Measurements from ENCODE around the gene MYH4. TPM values are rescaled to one million over a fixed set of nuclear protein-coding genes. Genes with fewer than 3 reads are reported as not detected.

MYH4 gene
- polyA plus RNA-seq, 3 donors, result not detected

- Histone ChIP-seq H3K36me3 (replicated peaks in 1 of 2; ENCODE audit: control insufficient read depth in 1 of 2, insufficient read depth in 2 of 2, low read length in 2 of 2) (no peaks in the 10 kb centered on the region), H3K27me3 (ENCODE audit: control insufficient read depth in 2 of 2, insufficient read depth in 2 of 2, low read length in 2 of 2) (no peaks in the 10 kb centered on the region), H2AFZ (ENCODE audit: insufficient read depth, low read depth, low read length, poor library complexity, severe bottlenecking) (no peak overlapping the region), H3K4me3 (replicated peaks in 1 of 3; ENCODE audit: low read depth in 2 of 3, low read length in 3 of 3) (no peak overlapping the region), H3K9ac (ENCODE audit: insufficient read depth, low read length, poor library complexity, severe bottlenecking) (no peak overlapping the region), H3K4me1 (ENCODE audit: control insufficient read depth in 1 of 2, insufficient read depth in 2 of 2, low read length in 2 of 2) (no peaks in the 10 kb centered on the region), H3K27ac (ENCODE audit: low read depth in 1 of 2, low read length in 2 of 2) (no peak overlapping the region), H3K79me2 (ENCODE audit: insufficient read depth, low read length) (no peaks in the 10 kb centered on the region), H4K20me1 (ENCODE audit: insufficient read depth, low read length) (no peaks in the 10 kb centered on the region), H3K4me2 (replicated peaks; ENCODE audit: extremely low read depth, low read length, poor library complexity, severe bottlenecking) (no peak overlapping the region), H3K9me3 (replicated peaks in 1 of 2; ENCODE audit: control insufficient read depth in 1 of 2, insufficient read depth in 1 of 2, low read length in 2 of 2) (no peaks in the 10 kb centered on the region)
- no peak overlapping the region for H3K27ac Mint-ChIP-seq
- no peaks in the 10 kb centered on the region for H3K36me3 Mint-ChIP-seq
- TF ChIP-seq, protein P1, sequence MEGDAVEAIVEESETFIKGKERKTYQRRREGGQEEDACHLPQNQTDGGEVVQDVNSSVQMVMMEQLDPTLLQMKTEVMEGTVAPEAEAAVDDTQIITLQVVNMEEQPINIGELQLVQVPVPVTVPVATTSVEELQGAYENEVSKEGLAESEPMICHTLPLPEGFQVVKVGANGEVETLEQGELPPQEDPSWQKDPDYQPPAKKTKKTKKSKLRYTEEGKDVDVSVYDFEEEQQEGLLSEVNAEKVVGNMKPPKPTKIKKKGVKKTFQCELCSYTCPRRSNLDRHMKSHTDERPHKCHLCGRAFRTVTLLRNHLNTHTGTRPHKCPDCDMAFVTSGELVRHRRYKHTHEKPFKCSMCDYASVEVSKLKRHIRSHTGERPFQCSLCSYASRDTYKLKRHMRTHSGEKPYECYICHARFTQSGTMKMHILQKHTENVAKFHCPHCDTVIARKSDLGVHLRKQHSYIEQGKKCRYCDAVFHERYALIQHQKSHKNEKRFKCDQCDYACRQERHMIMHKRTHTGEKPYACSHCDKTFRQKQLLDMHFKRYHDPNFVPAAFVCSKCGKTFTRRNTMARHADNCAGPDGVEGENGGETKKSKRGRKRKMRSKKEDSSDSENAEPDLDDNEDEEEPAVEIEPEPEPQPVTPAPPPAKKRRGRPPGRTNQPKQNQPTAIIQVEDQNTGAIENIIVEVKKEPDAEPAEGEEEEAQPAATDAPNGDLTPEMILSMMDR (IDR thresholded peaks at IDR 0.05), result no peak
- intact Hi-C loops (cut with micrococcal nuclease), result no loop called here
- no CpG with 5 or more reads among the region's 4 CpGs for WGBS (ENCODE audit: insufficient coverage)
- no peaks in the 10 kb centered on the region for H3K4me1 Mint-ChIP-seq
- no peak for DNase-seq
- H3K27me3 Mint-ChIP-seq (ENCODE audit: low read depth in 3 of 3), result peaks cover 0 to 2% (median 0%) of the 10 kb centered on the region in 3 donors
- H3K9me3 Mint-ChIP-seq, result no peaks in the 10 kb centered on the region
- H3K4me3 Mint-ChIP-seq, result no peak overlapping the region
These were observed 5.2 kb upstream of the MYH4 start for GRCh38 chr17:10474536-10474935.

- Mint-ChIP-seq H3K4me3 (no peak overlapping the region), H3K27ac (no peak overlapping the region), H3K4me1 (no peaks in the 10 kb centered on the region), H3K36me3 (no peaks in the 10 kb centered on the region), H3K9me3 (no peaks in the 10 kb centered on the region), H3K27me3 (ENCODE audit: low read depth in 3 of 3) (peaks cover 0 to 2% (median 2%) of the 10 kb centered on the region in 3 donors)
- Histone ChIP-seq H2AFZ (ENCODE audit: insufficient read depth, low read depth, low read length, poor library complexity, severe bottlenecking) (no peak overlapping the region), H3K4me2 (replicated peaks; ENCODE audit: extremely low read depth, low read length, poor library complexity, severe bottlenecking) (no peak overlapping the region), H4K20me1 (ENCODE audit: insufficient read depth, low read length) (no peaks in the 10 kb centered on the region), H3K9me3 (replicated peaks in 1 of 2; ENCODE audit: control insufficient read depth in 1 of 2, insufficient read depth in 1 of 2, low read length in 2 of 2) (no peaks in the 10 kb centered on the region), H3K4me3 (replicated peaks in 1 of 3; ENCODE audit: low read depth in 2 of 3, low read length in 3 of 3) (no peak overlapping the region), H3K79me2 (ENCODE audit: insufficient read depth, low read length) (no peaks in the 10 kb centered on the region), H3K9ac (ENCODE audit: insufficient read depth, low read length, poor library complexity, severe bottlenecking) (no peak overlapping the region), H3K36me3 (replicated peaks in 1 of 2; ENCODE audit: control insufficient read depth in 1 of 2, insufficient read depth in 2 of 2, low read length in 2 of 2) (no peaks in the 10 kb centered on the region), H3K4me1 (ENCODE audit: control insufficient read depth in 1 of 2, insufficient read depth in 2 of 2, low read length in 2 of 2) (no peaks in the 10 kb centered on the region), H3K27me3 (ENCODE audit: control insufficient read depth in 2 of 2, insufficient read depth in 2 of 2, low read length in 2 of 2) (no peaks in the 10 kb centered on the region), H3K27ac (ENCODE audit: low read depth in 1 of 2, low read length in 2 of 2) (no peak overlapping the region)
- no CpG with 5 or more reads among the region's 1 CpG for WGBS (ENCODE audit: insufficient coverage)
- no peak for DNase-seq
- intact Hi-C loops (cut with micrococcal nuclease), result no loop called here
- TF ChIP-seq, protein P1 (IDR thresholded peaks at IDR 0.05), result no peak
These were observed 2.5 kb upstream of the MYH4 start for GRCh38 chr17:10471858-10472257.
